Thyroid gland (tissue), 4 donors: ENCODE results near the gene ANKLE1.

Experiments used
- CTCF ChIP-seq, 6 experiments: fragments of 200-600 bp in 3 of 6; fragments of 450-650 bp in 3 of 6; sonication (generic) in 3 of 6; IDR thresholded peaks; one replicate each; pipeline ENCODE4 v1.5.1; 2016 to 2019; ENCODE audit warnings: antibody characterized with exemption in 6 of 6, mild to moderate bottlenecking in 2 of 6, inconsistent platforms in 1 of 6, moderate library complexity in 1 of 6
- POLR2A ChIP-seq, 2 donors: fragments of 450-650 bp; IDR thresholded peaks; one replicate each; pipeline ENCODE4 v1.6.1; 2017; ENCODE audit warnings: antibody characterized with exemption in 2 of 2, mild to moderate bottlenecking in 2 of 2, moderate library complexity in 1 of 2

- TF ChIP-seq POLR2A (IDR thresholded peaks at IDR 0.05): no peak
- TF ChIP-seq CTCF (IDR thresholded peaks at IDR 0.05): no peak
Observed at GRCh38 chr19:17236811-17237543, 44.7 kb upstream of the ANKLE1 start.
